HG03064 (cell line): ENCODE measurements around the gene LSP1.

Experiments used
- ATAC-seq: cut with Tn5 transposase; IDR thresholded peaks from one replicate; pipeline ENCODE4 v1.9.1; 2021; ENCODE audit warnings: low read depth; ENCODE audit not compliant: unreplicated experiment

Gene LSP1

GRCh38 chr11:1824221-1825038, 28.5 kb upstream of the LSP1 start:
- ATAC-seq = no peak

GRCh38 chr11:1825039-1825740, 27.7 kb upstream of the LSP1 start:
- no peak for ATAC-seq

DNA sequence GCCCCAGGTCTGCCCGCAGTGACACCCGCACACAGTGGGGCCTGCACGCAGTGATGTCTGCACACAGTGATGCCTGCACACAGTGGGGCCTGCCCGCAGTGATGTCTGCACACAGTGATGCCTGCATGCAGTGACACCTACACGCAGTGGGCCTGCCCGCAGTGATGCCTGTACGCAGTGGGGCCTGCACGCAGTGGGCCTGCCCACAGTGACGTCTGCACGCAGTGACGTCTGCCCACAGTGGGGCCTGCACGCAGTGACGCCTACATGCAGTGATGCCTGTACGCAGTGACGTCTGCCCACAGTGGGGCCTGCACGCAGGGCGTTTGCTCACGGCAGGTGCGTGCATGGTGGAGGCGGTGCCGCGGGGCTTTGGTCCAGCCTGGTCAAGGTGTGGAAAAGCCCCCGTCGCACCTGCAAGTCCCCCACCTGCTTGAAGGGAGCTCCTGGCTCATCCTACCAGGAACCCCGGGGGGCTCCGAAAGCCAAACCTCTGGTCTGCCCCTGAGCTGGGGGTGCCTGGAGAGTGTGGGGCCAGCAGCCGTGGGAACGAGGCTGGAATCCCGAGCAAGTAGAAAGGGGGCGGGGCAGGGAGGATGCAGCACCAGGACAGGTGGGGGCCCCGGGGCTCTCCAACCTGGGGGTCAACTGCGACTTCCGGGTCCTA, 27.0 kb upstream of the LSP1 start:
- ATAC-seq = no peak

DNA sequence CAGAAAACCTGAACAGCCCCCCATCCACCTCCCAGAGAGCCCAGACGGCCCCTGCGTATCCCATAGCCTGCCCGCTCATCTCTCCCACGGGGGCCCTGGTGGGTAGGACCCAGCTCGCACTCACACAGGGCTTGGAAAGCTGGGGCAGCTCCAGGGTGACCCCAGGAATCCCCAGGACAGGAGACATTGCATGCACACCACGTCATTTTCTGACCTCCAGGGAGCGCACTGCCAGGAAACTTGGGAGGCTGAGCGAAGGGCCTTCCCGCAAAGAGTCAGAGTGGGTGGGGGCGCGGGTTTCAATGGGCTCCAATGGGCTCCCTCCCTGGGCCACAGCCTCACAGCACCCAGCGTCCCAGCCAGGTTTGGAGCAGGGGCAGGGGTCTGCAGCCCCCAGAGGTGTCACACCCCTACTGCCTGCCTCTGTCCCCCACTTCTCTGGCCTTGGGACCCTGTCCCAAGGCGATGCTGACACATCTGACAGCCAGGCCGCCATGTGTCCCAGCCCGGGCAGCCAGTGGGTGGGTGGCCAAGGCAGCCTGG, 26.3 kb upstream of the LSP1 start:
- no peak for ATAC-seq

DNA sequence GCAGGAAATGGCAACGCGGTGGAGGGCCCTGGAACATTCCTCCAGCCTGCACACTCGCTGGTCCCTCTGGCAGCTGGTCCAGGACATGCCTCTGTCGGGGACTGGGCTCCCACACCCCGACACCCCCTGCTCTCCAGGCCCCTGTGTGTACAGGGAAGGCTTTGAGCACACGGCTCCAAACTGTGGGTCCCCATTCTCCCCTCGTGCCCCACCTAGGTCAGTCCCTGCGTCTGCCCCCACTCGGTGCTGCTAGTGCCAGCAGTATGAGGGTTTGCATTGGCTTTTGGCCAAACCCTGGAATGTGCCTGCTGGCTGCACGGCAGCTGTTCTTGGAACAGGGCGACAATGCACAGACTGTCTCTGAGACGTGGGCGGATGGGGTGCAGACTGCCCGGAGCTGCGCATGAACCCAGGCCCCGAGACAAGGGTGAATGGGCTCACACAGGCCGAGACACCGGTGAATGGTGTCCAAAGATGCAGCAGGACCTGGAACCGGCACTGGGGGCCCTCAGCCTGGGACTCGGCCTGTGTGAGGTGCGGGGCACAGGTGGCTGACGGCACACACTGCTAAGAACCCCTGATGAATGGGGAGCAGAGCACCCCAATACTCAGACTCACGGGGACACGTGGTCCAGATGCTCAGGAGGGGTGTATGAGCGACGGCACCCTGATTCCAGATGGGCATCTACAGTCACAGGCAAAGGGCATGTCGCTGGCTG, 25.6 kb upstream of the LSP1 start:
- ATAC-seq = no peak

- no peak for ATAC-seq
These were observed 25.0 kb upstream of the LSP1 start for GRCh38 chr11:1827931-1828330.

DNA sequence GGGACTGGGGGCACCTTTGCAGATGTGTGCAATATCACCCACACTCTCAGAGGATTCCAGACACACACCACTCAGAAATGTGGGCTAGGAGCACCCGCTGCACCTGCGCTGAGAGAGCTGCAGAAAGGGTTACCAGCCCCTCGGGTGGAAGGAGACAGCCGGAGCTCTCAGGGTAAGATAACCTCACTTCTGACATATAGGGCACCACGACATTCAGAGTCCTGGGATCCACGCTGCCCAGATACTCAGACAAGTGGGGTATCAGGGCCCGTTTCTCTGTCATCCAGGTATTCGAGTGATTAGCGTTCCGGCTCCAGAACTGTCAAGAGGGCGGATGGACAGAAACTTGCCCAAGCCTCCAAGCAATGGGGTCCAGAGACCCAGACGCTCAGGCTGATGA, 24.3 kb upstream of the LSP1 start:
- ATAC-seq = no peak

GRCh38 chr11:1829039-1829820, 23.7 kb upstream of the LSP1 start:
- no peak for ATAC-seq

DNA sequence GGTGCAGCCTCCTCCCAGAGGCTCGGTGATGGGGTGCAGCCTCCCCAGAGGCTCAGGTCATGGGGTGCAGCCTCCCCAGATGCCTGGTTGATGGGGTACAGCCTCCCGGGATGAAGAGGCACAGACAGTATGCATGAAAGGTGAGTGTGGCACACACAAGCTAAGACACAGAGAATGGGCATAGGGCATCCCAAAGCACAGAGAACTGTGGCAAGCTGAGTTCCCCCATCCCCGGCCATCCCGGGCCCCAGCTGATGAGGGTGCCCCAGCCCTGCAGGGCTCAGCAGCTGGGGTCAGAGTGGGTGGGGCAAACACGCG, 22.9 kb upstream of the LSP1 start:
- no peak for ATAC-seq

DNA sequence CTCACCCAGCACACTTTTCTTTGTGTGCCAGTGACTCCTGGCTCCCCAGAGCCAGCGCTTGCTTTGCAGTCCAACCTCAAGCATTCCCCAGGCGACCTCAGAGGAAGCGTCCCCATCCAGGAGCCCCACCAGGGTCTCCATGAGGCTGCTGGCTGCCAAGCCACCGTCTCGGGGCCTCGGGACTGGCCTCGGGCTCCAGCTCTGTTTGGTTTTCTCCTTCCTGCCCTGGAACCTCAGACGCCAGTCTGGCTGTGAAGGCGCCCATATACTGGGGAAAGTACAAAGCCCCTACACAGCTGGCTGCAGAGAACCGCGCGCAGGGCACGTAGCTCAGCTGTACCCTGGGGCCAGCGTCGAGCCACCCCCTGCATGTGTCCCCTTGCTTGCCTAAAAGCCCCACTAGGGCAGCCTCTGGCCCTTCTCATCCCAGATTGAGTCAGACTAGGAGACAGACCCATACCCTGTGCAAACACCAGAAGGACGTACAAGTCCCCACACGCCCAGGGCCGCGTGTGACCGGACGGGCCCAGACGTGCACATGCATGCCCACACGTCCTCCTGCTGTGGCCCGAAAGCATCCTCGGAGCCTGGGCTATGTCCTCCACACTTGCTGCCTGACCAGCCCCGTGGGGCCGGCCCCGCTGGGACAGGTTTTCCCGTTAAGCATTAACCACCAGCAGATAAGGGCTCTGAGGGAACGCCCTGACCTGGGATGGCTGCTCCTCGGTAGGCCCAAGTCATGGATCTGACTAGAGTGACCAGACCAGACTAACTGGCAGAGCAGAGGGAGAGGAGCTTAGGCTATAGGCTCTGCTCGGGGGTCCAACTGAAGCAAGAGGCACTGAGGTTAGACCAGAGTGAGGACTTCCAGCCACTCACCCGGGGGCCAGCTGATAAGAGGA, 22.3 kb upstream of the LSP1 start:
- no peak for ATAC-seq

GRCh38 chr11:1831338-1832210, 21.3 kb upstream of the LSP1 start:
- no peak for ATAC-seq

GRCh38 chr11:1832211-1832919, 20.5 kb upstream of the LSP1 start:
- no peak for ATAC-seq

DNA sequence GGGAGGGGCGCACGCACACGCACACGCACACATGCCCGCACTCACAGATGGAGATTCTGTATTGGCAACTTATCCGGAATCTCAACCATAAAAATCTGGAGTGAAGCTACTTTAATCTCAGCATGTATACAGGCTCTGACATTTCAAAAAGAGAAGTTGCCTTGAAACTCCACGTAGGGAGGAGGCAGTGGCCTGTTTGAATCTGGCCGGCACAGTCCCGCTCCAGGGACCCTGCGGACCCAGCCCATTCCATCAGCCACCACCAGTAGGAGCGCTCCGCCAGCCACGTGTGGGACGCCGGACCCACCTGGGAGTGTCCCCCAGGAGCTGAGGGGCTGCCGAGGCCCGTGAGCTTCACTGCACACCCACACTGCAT, 20.0 kb upstream of the LSP1 start:
- ATAC-seq = no peak

DNA sequence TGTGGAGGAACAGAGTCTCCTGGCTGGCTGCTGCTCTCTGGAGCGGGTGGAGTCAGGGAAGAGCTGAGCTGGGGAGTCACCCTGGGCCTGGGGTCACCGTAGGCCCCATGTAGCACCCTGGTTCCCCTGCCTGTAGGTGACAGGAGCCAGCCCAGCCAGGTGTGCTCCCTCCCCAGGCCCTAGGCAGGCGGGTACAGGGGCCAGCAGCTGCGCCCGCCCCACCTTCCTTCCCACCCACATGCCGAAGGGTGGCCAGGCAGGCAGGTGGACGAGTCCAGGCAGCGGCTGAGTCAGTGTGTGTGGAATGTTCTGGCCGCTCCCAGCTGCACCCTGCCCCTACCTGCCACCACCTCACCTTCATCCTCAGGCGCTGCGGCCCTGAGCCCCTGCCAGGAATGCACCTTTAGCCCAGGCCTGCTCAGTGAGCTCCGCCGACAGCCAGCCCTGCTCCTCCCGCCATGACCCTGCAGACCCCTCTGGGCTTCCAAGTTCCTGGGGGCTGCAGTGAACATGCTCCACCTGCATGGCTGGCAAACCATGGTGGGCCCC, 18.7 kb upstream of the LSP1 start:
- no peak for ATAC-seq

DNA sequence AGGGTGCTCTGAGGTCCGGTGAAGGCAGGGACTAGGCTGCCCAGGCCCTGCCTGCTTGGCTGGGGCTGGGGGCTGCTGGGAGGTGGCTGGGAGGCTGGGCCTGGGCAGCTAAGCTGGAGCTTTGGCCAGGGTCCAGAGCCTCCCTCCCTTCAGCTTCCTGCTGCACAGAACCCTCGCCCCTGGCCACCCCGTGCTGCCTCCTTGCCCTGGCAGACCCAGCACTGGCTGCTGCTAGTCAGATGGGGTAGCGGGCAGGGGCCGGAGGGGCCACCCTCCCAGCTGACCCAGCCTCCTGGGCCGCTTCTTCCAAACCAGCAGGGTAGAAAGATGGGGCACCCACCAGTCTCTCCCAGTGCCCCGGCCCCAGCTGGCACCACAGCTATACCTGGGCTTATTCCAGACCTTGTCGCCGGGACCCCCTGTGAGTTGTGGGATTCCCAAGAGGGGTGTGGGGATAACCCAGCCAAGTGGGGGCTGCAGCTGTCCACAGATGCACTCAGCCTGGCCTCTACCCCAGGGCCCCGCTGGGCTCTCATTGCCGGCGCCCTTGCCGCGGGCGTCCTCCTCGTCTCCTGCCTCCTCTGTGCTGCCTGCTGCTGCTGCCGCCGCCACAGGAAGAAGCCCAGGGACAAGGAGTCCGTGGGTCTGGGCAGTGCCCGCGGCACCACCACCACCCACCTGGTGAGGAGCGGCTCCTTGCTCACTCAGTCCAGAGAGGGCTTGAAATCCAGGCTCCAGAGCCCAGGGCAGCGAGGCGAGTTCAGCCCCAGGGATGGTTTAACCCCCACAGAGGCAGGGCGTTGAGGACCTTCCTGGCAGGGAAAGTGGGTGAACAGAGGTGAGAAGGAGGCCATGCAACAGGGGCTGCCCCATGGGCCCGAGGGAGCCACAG, 17.9 kb upstream of the LSP1 start, which contains the start of gene SYT8:
SYT8 (plus strand) TSS at position 212 of the 892 bp plus-strand sequence; CDS start at position 328, 116 bp downstream.
- no peak for ATAC-seq

- ATAC-seq = no peak
These were observed 17.2 kb upstream of the LSP1 start for GRCh38 chr11:1835671-1836010.
